GM18858 (cell line): ENCODE measurements around the gene TWF2.

Experiments
- ATAC-seq: cut with Tn5 transposase; IDR thresholded peaks from one replicate; pipeline ENCODE4 v1.9.1; 2021; ENCODE audit not compliant: unreplicated experiment

The TWF2 gene

DNA sequence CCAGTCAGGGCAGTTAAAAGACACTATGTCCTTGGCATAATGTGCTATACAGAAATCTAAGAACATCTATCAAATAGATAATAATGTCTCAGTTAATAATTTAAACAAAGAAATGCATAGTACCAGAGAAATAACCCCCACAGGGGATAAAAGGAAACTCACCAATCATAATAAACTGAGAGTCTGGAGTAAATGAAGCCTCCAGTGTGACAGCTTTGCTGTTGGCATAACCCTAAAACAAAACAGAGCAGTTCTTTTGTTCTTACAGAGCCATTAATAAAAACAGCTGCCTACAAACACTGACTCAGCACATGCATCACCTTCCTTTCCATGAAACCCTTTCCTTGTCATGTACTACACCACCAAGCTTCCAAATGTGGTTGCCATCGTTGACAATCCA lies 20.1 kb upstream of the TWF2 start:
- ATAC-seq: no peak

DNA sequence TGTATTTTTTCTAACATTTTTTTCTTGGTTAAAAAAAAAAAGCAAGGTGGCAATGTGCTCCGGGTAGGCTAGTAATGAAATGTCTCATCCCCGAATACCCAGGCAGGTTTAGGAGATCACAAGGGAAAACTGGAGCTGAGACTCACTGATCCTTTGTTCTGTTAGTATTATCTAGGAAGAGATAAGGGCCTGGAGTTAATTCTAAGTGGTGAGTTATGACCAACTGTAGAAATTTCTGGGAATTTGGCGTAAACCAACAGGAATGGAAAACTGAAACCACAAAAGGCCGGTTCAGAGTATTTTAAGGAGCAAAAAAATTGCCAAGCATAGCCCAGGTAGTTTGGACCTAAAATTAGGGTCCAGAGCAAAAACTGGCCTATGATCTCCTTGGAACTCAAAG lies 19.0 kb upstream of the TWF2 start:
- no peak for ATAC-seq

- ATAC-seq: no peak
Observed at GRCh38 chr3:52256622-52257021, 17.7 kb upstream of the TWF2 start.

DNA sequence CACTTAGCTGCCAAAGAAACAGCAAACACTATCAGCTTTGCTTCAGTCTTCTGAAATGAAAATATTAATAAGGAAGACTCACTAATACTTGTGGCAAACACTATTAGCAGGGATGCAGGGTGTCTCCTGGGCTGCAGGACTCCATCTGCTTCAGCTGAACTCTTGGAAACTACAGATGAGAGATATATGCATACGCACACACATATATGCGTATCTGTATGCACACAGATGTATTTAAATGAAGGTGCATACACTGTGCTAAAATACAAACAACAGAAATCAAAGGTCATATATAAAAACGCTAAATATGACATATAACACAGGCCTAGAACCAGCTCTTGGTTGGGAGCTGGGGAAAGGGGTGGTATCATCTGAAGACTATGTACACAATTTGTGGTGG lies 17.2 kb upstream of the TWF2 start:
- ATAC-seq: no peak

DNA sequence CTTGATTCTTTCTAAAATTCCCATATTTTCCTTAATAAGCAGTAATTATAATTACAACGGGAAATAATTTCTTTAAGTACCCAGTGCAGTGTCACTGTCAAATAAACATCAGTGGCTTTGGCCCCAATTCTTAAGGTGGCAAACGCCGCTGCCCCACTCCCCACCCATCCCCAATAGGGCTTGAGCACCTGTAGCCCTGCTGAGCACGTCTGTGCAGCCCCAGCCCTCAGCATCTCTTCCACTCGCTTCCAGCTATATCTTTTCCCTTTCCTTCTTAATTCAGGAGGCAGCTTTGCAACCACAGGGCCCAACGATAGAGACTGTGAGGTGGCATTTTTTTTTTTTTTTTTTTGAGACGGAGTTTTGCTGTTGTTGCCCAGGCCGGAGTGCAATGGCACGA lies 15.7 kb upstream of the TWF2 start:
- no peak for ATAC-seq

GRCh38 chr3:52253314-52254304 lies 14.7 kb upstream of the TWF2 start:
- peak; percentile 90 for ATAC-seq

DNA sequence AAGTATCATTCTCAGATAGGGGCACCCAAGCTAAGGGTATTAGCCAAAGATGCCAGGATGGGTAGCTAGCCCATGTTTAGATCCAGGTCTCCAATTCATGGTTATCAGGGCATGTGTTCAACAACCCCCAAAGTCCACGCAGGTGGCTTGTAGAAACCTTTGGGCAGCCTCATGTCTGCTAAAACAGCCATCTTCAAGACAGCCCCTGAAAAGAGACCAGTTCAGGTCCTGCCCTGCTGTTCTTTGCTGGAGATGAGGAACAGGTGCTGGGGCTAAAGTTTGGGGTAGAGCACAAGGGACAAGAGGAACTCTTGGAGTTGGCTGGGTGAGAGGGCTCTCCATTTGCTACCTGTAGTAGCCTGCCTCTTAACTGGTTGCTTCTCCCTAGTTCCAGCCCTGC lies 11.2 kb upstream of the TWF2 start:
- no peak for ATAC-seq

DNA sequence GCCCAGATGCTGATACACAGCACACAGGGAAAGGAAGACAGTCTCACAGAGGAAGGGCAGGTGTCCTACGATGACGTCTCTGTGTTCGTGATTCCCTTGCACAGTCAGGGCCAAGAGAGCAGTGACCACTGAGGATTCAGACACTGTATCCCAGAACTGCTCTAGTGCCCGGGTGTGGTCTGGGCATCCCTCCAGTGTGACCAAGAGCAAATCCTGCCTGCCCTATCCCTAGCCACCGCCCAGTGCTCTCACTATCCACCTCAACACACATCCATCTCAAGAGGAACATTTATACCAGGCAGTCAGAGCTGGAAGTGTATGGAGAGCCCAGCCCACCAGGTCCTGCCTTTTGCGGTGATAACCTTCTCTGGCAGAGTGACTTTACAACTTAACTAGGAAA lies 10.7 kb upstream of the TWF2 start:
- no peak for ATAC-seq

- no peak for ATAC-seq
Observed at GRCh38 chr3:52248816-52249547, 10.0 kb upstream of the TWF2 start.

DNA sequence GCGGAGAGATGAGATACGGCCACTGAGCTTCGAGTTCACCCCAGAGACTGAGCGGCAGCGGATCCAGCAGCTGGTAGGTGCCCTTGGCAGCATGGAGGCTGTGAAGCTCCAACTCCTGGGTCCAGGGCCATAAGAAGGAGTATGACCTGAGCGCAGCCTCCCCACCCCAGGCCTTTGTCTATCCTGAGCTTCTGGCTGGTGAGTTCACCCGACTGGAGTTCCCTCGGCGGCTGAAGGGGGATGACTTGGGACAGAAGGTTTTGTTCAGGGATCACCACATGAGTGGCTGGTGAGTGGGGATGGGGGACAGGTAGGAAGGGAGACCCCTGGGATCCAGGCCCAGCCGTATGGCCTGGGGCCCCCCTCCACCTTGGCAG lies 9.2 kb upstream of the TWF2 start:
- ATAC-seq: no peak

- no peak for ATAC-seq
Observed at GRCh38 chr3:52247409-52248164, 8.6 kb upstream of the TWF2 start.

DNA sequence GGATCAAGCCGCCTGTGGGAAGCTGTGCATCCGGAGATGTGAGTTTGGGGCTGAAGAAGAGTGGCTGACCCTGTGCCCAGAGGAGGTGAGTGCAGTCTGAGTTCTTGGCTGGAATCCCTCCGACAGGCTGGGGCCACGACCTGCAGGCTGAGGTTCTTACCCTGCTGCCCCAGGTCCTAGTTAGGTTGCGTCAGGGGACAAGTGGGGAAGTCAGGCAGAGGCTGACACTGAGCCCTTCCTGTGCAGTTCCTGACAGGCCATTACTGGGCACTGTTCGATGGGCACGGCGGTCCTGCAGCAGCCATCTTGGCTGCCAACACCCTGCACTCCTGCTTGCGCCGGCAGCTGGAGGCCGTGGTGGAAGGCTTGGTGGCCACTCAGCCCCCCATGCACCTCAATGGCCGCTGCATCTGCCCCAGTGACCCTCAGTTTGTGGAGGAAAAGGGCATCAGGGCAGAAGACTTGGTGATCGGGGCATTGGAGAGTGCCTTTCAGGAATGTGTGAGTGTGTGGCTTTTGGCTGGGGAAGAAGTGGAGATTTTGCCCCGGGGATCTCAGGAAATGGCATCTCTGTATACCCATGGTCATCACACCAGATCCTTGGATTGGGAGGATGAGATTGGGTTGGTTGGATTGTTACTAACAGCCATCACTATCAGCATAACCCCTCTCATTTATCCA lies 7.9 kb upstream of the TWF2 start:
- no peak for ATAC-seq

DNA sequence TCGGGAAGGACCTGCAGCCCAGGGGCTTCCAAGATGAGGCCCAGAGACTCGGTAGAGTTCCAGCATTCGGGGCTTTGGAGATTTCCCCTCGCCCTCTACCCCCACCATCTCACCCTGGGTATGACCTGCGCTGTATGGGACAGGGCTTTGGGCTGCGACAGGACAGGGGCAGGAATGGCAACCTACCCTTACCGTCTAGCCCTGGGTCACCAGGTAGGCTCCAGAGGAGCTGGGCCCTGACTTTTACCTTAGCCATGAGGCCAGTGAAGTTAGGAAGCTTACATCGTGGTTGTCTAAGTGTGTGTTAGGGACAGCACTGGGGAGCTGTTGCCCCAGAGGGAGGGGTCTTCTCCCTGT lies 7.3 kb upstream of the TWF2 start:
- no peak for ATAC-seq

- ATAC-seq: no peak
Observed at GRCh38 chr3:52245322-52246263, 6.6 kb upstream of the TWF2 start, which contains the start of gene PPM1M. TSS of gene PPM1M (plus strand) at chr3:52245759. CDS start at chr3:52245825, 66 bp downstream.

GRCh38 chr3:52243791-52244628 lies 5.1 kb upstream of the TWF2 start:
- ATAC-seq: peak; percentile 33

DNA sequence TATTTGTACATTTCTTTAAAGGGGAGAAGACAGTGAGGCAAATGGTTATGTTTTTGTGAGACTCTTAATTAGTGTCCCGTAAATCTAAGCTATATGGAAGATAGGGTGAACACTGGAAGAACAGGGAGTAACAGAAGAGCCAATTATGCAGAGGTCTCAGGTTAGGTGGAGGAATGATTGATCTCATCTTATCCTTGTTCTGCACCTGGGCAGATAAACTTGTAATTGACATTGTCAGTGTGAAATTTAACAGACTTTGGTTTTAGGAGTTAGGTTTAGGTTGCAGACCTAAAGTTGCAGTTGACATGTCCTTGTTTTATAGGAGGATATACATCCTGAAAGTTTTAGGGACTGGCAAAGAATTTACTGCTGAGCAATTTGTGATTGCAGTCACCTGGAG lies 3.1 kb upstream of the TWF2 start:
- ATAC-seq: no peak

DNA sequence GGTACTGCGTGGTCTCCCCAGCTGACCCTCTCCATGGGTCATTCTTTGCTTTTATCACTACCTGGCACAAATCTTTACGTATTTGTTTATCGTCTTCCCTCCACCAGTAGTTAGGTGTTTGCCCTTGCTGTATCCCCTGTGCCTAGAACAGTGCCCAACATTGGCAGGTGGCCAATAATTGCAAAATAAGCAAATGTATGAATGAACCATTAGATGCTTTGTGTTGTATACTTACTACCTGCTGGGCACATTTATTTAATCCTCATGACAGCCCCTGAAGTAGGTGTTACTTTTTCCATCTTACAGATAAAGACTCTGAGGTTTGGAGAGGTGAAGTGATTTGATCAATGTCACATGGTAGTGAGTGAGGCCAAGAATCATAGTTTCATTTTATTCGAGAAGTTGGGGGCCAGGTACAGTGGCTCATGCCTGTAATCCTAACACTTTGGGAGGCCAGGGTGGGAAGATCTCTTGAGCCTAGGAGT lies 2.0 kb upstream of the TWF2 start:
- ATAC-seq: no peak

DNA sequence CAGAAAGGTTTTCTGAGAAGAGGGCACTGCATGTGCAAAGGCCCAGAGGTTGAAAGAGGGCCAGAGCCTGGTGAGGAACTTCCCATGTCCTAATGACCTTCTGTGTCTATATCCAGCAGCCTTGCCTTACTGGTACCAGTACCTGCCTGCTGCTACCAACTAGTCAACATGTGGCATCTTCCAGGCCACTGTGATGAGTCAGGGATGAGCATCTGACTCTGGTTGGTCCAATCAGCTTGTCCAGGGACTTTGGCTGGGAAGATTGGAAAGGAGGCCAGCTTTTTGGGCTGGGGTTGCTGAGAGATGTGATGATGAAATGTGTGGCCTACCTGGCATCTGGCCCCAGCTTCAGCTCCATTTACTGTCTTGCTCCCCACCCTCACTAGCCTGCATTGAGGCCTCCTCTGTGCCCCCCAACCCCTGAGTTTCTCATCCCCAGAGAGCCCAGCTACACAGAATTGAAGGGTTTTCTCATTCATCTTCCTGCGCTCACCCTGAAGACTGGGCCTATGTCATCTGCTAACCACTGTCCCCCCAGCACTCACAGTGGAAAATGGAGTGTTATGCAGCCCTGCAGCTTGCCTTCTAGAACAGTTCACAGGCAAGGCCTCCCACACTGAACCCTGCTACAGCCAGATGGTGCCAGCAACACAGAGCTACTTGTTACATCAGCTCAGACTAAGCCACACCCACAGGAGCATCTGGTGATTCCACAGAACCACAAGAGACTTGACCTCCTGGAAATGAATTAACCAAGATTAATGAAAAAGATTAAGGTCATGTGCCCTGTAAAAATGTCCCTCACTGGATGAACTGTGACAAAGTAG lies 1.3 kb upstream of the TWF2 start:
- no peak for ATAC-seq
